ENCODE data around the gene CCDC63. TPM values are rescaled to one million over a fixed set of nuclear protein-coding genes. Genes with fewer than 3 reads are reported as not detected.

The CCDC63 gene
- total and polyA plus RNA-seq, 2 of the 13 experiments (the other 11 are each of a cell fraction or from before 2014, with no cell fraction given) = not detected

GRCh38 chr12:110937104-110937641 is 90.4 kb downstream of the CCDC63 start:
- H2AFZ ChIP-seq (ENCODE audit: low read length) = no peak overlapping the region
- no TSS peak for BruUV-seq (replicated peaks)
- TF ChIP-seq MAFF (IDR thresholded peaks at IDR 0.05; ENCODE audit: low read depth, low read length) = no peak
- 0 out of 2 replicates have a peak, but pooled peaks have one; percentile 16 for TF ChIP-seq ZFP91 (CRISPR knock-in tag; IDR thresholded peaks at IDR 0.05; ENCODE audit: borderline replicate concordance)
- TF ChIP-seq AHR (CRISPR knock-in tag; IDR thresholded peaks at IDR 0.05) = 0 out of 2 replicates have a peak, but pooled peaks have one; percentile 63
- no peak for TF ChIP-seq RNF219 (CRISPR knock-in tag; IDR thresholded peaks at IDR 0.05)
- no peak for TF ChIP-seq DNMT1 (CRISPR knock-in tag; IDR thresholded peaks at IDR 0.05)
- TF ChIP-seq ZNF790 (CRISPR knock-in tag; IDR thresholded peaks at IDR 0.05; ENCODE audit: borderline replicate concordance) = no peak
- TF ChIP-seq ZNF441 (CRISPR knock-in tag; IDR thresholded peaks at IDR 0.05; ENCODE audit: borderline replicate concordance) = no peak
- TF ChIP-seq ZNF44 (CRISPR knock-in tag; IDR thresholded peaks at IDR 0.05) = no peak
- no peak for TF ChIP-seq ZNF30 (CRISPR knock-in tag; IDR thresholded peaks at IDR 0.05)
- TF ChIP-seq ZBTB3 (CRISPR knock-in tag; IDR thresholded peaks at IDR 0.05; ENCODE audit: borderline replicate concordance, low read depth) = no peak
- TF ChIP-seq KDM2A (CRISPR knock-in tag; IDR thresholded peaks at IDR 0.05; ENCODE audit: borderline replicate concordance, low read depth) = peak; percentile 64; the same call in 1 of the 2 replicates
- no peak for TF ChIP-seq FOXA3 (CRISPR knock-in tag; IDR thresholded peaks at IDR 0.05)
- peak; percentile 44 for TF ChIP-seq CBX1 (IDR thresholded peaks at IDR 0.05; ENCODE audit: low read depth)
- TF ChIP-seq ZNF768 (CRISPR knock-in tag; IDR thresholded peaks at IDR 0.05) = peak; percentile 31; the same call in 1 of the 2 replicates
- TF ChIP-seq ZNF33B (CRISPR knock-in tag; IDR thresholded peaks at IDR 0.05) = no peak
- peak; percentile 30; the same call in 1 of the 2 replicates for TF ChIP-seq ZNF687 (CRISPR knock-in tag; IDR thresholded peaks at IDR 0.05)

More at GRCh38 chr12:110937104-110937641, 90.4 kb downstream of the CCDC63 start:
- FAIRE-seq (peak; percentile 57), DNase-seq (ENCODE audit: low spot score) (peak; percentile 9), ATAC-seq (peak; percentile 75)
- no peaks in the 10 kb centered on the region for H3K9me3 ChIP-seq (ENCODE audit: low read length)
- H3K79me2 ChIP-seq (ENCODE audit: insufficient read depth, low read length) = no peaks in the 10 kb centered on the region
- H3K36me3 ChIP-seq (replicated peaks in 1 of 2; ENCODE audit: control insufficient read depth in 1 of 2, insufficient read depth in 2 of 2, low read length in 2 of 2) = no peaks in the 10 kb centered on the region
- intact Hi-C loops (cut with micrococcal nuclease; ENCODE audit: unreplicated experiment) (loop anchor here (5.0 kb wide), 2 partner anchors 360 to 375 kb away; no protein-coding TSS in a partner anchor), in situ Hi-C loops (cut with HindIII; ENCODE audit: extremely low pct_ligation_motif_present, low pct_unique_long_range_greater_than_20kb) (loop anchor here (10.0 kb wide), 1 partner anchor 378 kb away; no protein-coding TSS in a partner anchor)
- POLR2A ChIA-PET = no interaction called here
- no peak overlapping the region for H3K4me3 ChIP-seq (replicated peaks in 1 of 3; ENCODE audit: insufficient read depth in 1 of 3, low read depth in 2 of 3, low read length in 3 of 3)
- H3K9ac ChIP-seq (ENCODE audit: insufficient read depth, low read depth, low read length) = no peak overlapping the region
- no peaks in the 10 kb centered on the region for H3K4me1 ChIP-seq (ENCODE audit: insufficient read depth, low read length)
- H4K20me1 ChIP-seq (ENCODE audit: insufficient read depth, low read length) = no peaks in the 10 kb centered on the region
- H3K4me2 ChIP-seq (ENCODE audit: low read depth, low read length) = no peak overlapping the region
- WGBS (ENCODE audit: low lambda C conversion rate) = 4% methylated on average over 21 of the region's 21 CpGs
- CTCF ChIA-PET (ENCODE audit: low intra/inter-chr PET ratio, low total read pairs) = interaction anchor here (1.4 kb wide), 1 partner anchor 362 kb away, joined by 4 read pairs; no protein-coding TSS in a partner anchor
- no peak overlapping the region for H3K27ac ChIP-seq (ENCODE audit: extremely low read length, insufficient read depth, low read length)
- H3K27me3 ChIP-seq (ENCODE audit: control insufficient read depth in 1 of 2, insufficient read depth in 2 of 2, low read length in 2 of 2) = no peaks in the 10 kb centered on the region; a peak in 3 of 5 replicates

Data from HepG2 (cell line).